IPS DF 6.9 (cell line): ENCODE results near the gene TAS1R2.
"Not testable (repeated sequence)": the region's sequence is repeated elsewhere in the genome, so short reads cannot be mapped to it uniquely, and the experiment has no call there.

Experiments used
- DNase-seq: peaks from one replicate; pipeline ENCODE4 v3.0.0-alpha.2; 2013; ENCODE audit warnings: low read depth, low spot score
- H3K27ac ChIP-seq: one replicate; pipeline ENCODE4 v1.5.1; 2013; ENCODE audit warnings: low read length, control low read depth
- H3K27me3 ChIP-seq: 2 replicates; pipeline ENCODE4 v1.6.1; 2013; ENCODE audit warnings: mild to moderate bottlenecking, low read length; ENCODE audit not compliant: control insufficient read depth, insufficient read depth
- H3K36me3 ChIP-seq: 2 replicates; pipeline ENCODE4 v1.6.1; 2013; ENCODE audit warnings: low read length; ENCODE audit not compliant: control insufficient read depth, insufficient read depth
- H3K4me1 ChIP-seq: 2 replicates; pipeline ENCODE4 v1.6.1; 2013; ENCODE audit warnings: low read length; ENCODE audit not compliant: control insufficient read depth, insufficient read depth
- H3K4me3 ChIP-seq: 2 replicates; pipeline ENCODE4 v1.5.1; 2013; ENCODE audit warnings: mild to moderate bottlenecking, low read length
- H3K9me3 ChIP-seq: 2 replicates; pipeline ENCODE4 v1.6.1; 2013; ENCODE audit warnings: low read length, inconsistent platforms; ENCODE audit not compliant: control insufficient read depth, insufficient read depth
- WGBS: extraction: QIAGEN DNeasy Blood & Tissue Kit; methylation state at CpG from one replicate; pipeline ENCODE4 v1.1.7; 2013; ENCODE audit warnings: mixed read lengths, missing lambda C conversion rate; ENCODE audit not compliant: insufficient read length, insufficient coverage; 5-methylcytosine and 5-hydroxymethylcytosine counted together

Gene TAS1R2

GRCh38 chr1:18899363-18900049 is 40.0 kb upstream of the TAS1R2 start:
- Histone ChIP-seq H3K9me3 (no peaks in the 10 kb centered on the region), H3K27me3 (no peaks in the 10 kb centered on the region), H3K36me3 (peaks cover 3% of the 10 kb centered on the region; the same call in 1 of the 2 replicates), H3K27ac (no peak overlapping the region), H3K4me3 (no peak overlapping the region), H3K4me1 (no peaks in the 10 kb centered on the region)
- no CpG with 5 or more reads among the region's 4 CpGs for WGBS
- DNase-seq, result no peak

- Histone ChIP-seq H3K36me3 (peaks cover 3% of the 10 kb centered on the region; the same call in 1 of the 2 replicates), H3K9me3 (no peaks in the 10 kb centered on the region), H3K27ac (no peak overlapping the region), H3K4me1 (no peaks in the 10 kb centered on the region), H3K27me3 (no peaks in the 10 kb centered on the region), H3K4me3 (no peak overlapping the region)
- DNase-seq, result no peak
- no CpG with 5 or more reads among the region's 8 CpGs for WGBS
These were observed 39.1 kb upstream of the TAS1R2 start for GRCh38 chr1:18898567-18898966.

- Histone ChIP-seq H3K36me3 (peaks cover 3% of the 10 kb centered on the region; the same call in 1 of the 2 replicates), H3K27ac (no peak overlapping the region), H3K4me3 (no peak overlapping the region), H3K4me1 (no peaks in the 10 kb centered on the region), H3K9me3 (no peaks in the 10 kb centered on the region), H3K27me3 (no peaks in the 10 kb centered on the region)
- no peak for DNase-seq
- no CpG with 5 or more reads among the region's 6 CpGs for WGBS
These were observed 35.9 kb upstream of the TAS1R2 start for GRCh38 chr1:18895317-18895716.

GRCh38 chr1:18893120-18893519 is 33.7 kb upstream of the TAS1R2 start:
- H3K9me3 ChIP-seq, result no peaks in the 10 kb centered on the region
- H3K27me3 ChIP-seq, result no peaks in the 10 kb centered on the region
- no peaks in the 10 kb centered on the region; the same call in 1 of the 2 replicates for H3K4me1 ChIP-seq
- H3K36me3 ChIP-seq, result peaks cover 3% of the 10 kb centered on the region; the same call in 1 of the 2 replicates
- DNase-seq, result no peak
- no peak overlapping the region for H3K4me3 ChIP-seq
- no CpG with 5 or more reads among the region's 7 CpGs for WGBS
- no peak overlapping the region for H3K27ac ChIP-seq

DNA sequence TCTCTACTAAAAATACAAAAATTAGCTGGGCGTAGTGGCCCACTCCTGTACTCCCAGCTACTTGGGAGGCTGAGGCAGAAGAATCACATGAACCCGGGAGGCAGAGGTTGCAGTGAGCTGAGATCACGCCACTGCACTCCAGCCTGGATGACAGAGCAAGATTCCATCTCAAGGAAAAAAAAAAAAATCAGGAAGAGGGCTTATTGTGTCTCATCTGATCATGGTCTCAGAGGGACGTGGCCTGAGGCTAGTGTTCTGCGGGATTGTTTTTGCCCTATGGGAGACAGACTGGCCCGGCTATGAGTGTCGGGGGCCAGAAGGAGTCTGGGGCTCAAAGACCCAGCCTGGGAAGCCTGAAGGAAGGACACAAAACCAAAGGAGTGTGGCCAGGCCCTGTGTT is 32.4 kb upstream of the TAS1R2 start:
- H3K4me1 ChIP-seq, H3K27ac ChIP-seq, H3K27me3 ChIP-seq, H3K4me3 ChIP-seq, DNase-seq, H3K36me3 ChIP-seq, H3K9me3 ChIP-seq: not testable (repeated sequence)
- no CpG with 5 or more reads among the region's 7 CpGs for WGBS

DNA sequence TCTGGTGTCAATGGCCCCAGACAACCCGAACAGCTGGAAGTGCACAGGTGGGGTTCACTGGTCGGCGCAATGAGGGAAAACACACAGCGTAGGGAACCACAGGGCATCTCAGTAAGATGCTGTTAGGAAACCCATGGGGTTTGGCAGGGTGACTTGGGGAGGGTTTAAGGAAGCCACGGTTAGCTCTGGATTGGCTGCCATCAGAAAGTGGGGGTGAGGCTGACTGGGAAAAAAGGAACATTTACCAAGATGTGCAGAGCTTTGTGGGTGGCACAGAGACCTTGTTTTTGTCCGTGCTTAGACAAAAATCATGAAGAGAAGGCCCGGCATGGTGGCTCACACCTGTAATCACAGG is 31.9 kb upstream of the TAS1R2 start:
- Histone ChIP-seq H3K36me3 (no peaks in the 10 kb centered on the region), H3K27ac (no peak overlapping the region), H3K4me3 (no peak overlapping the region), H3K4me1 (no peaks in the 10 kb centered on the region; the same call in 1 of the 2 replicates), H3K27me3 (no peaks in the 10 kb centered on the region), H3K9me3 (no peaks in the 10 kb centered on the region)
- DNase-seq, result no peak
- no CpG with 5 or more reads among the region's 7 CpGs for WGBS

DNA sequence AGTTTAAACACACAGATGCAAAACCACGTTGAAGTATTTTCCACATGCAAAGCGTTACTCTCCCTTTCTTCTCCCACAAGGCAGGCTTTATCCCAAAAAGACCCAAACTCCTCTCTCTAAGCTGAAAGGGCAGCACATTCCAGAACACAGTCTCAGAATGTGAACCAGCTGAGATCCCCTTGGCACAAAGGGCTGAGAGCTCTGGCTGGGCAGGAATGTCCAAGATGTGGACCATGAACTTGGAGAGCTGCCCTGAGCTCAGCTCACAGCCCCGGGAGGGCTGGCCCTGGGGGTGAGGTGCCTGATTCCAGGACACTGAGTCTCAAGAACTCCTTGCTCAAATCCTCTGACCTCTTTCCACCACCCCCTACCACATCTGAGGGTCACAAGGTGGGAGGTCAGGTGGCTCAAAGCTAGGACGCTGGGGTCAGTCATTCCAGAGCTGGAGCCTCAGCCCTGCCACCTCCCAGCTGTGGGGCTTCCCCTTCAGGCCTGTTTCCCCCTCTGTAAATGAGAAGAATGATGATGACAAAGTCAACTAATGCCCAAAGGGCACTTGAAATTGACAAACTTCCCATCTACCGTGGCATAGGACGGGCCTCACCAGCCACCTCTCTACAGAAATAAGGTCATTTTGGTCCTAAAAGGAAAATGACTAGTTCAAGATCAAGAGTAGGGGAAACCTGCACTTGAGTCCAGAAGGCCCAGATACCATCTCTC is 31.4 kb upstream of the TAS1R2 start:
- H3K27ac ChIP-seq, result no peak overlapping the region
- no peak for DNase-seq
- no peaks in the 10 kb centered on the region for H3K27me3 ChIP-seq
- no peaks in the 10 kb centered on the region for H3K9me3 ChIP-seq
- H3K4me3 ChIP-seq, result no peak overlapping the region
- H3K4me1 ChIP-seq, result no peaks in the 10 kb centered on the region; the same call in 1 of the 2 replicates
- no peaks in the 10 kb centered on the region for H3K36me3 ChIP-seq
- WGBS, result no CpG with 5 or more reads among the region's 6 CpGs

GRCh38 chr1:18886003-18886335 is 26.5 kb upstream of the TAS1R2 start:
- WGBS, result no CpG with 5 or more reads among the region's 1 CpG
- Histone ChIP-seq H3K4me3 (no peak overlapping the region), H3K4me1 (no peaks in the 10 kb centered on the region; the same call in 1 of the 2 replicates), H3K27ac (no peak overlapping the region), H3K36me3 (peaks cover 4% of the 10 kb centered on the region; the same call in 1 of the 2 replicates), H3K9me3 (no peaks in the 10 kb centered on the region), H3K27me3 (no peaks in the 10 kb centered on the region)
- no peak for DNase-seq

- WGBS, result no CpG with 5 or more reads among the region's 17 CpGs
These were observed 26.0 kb upstream of the TAS1R2 start for GRCh38 chr1:18885311-18886002.

GRCh38 chr1:18884727-18885126 is 25.3 kb upstream of the TAS1R2 start:
- Histone ChIP-seq H3K27me3 (no peaks in the 10 kb centered on the region), H3K4me3 (no peak overlapping the region), H3K36me3 (peaks cover 4% of the 10 kb centered on the region; the same call in 1 of the 2 replicates), H3K4me1 (no peaks in the 10 kb centered on the region), H3K9me3 (no peaks in the 10 kb centered on the region), H3K27ac (no peak overlapping the region)
- no CpG with 5 or more reads among the region's 6 CpGs for WGBS
- no peak for DNase-seq

More at GRCh38 chr1:18885311-18886002, 26.0 kb upstream of the TAS1R2 start:
- H3K36me3 ChIP-seq, result peaks cover 4% of the 10 kb centered on the region; the same call in 1 of the 2 replicates
- no peaks in the 10 kb centered on the region; the same call in 1 of the 2 replicates for H3K4me1 ChIP-seq
- no peak for DNase-seq
- no peak overlapping the region for H3K4me3 ChIP-seq
- H3K27me3 ChIP-seq, result no peaks in the 10 kb centered on the region
- H3K9me3 ChIP-seq, result no peaks in the 10 kb centered on the region
- no peak overlapping the region for H3K27ac ChIP-seq
